GM19240 (cell line): ENCODE measurements around the gene MAP3K10.
A peak's percentile ranks its signal among the peaks of the same experiment; 100 is the strongest.
"Not testable (repeated sequence)": the region's sequence is repeated elsewhere in the genome, so short reads cannot be mapped to it uniquely, and the experiment has no call there.

Experiments used
- DNase-seq: peaks from one replicate; pipeline ENCODE4 v3.0.0; 2011; ENCODE audit warnings: low spot score; ENCODE audit not compliant: insufficient read length

Gene MAP3K10

DNA sequence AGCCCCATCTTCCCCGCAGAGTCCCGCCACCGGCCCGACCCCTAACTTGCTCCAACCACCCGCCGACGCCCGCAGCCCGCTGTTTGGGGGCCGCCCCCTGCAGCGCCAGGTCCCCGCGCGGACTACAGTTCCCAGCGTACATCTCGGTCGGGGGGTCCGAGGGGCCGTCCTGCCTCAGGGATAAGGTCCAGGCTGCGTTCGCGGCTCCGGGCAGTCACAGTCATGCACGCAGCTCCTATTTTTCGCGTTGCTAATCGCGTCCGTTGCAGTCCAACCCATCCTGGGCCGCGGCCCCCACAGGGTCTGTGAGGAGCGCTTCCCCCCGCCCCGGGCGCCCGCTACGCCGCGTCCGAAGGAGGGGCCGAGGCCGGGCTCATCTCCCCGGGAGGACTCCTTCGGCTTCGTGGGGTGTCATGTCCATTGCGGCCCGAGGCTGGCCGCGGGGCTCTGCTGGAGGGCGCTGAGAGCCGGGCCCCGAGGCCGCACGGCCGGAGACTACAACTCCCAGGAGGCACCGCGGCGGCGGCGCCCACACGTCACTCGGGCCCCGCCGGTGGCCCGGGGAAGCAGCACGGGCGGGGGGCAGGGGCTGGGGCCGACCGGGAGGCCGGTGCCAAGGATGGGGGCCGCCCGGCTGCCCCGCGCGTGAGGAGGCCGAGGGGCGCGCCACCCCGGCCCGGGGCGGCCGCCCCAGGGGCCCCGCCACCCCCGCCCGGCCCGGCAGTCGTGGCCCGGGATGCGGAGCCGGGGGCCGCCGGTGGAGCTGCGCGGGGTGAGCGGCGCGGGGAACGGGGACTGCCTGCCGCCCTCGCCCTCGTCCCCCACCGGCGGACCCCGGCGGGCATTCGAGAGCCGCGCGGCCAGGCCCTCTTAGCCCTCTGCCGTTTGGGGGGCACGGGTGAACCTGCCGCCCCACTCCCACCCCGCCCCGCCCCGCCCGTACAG, at the start of gene MAP3K10:
Gene MAP3K10 (plus strand): TSS at position 536 of the 945 bp plus-strand sequence. CDS start 606 bp downstream, outside the sequence.
- DNase-seq, result peak; percentile 79

DNA sequence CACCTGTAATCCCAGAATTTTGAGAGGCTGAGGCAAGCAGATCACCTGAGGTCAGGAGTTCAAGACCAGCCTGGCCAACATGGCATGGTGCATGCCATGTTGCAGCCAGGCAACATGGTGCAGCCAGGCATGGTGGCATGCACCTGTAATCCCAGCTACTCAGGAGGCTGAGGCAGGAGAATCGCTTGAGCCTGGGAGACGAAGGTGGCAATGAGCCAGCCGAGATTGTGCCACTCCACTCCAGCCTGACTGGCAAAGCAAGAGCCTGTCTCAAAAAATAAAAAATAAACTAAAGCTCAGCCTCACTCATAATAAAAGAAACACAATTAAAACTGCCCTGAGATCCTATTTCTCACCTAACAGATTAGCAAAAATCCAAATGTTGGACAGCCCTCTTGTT, 49.7 kb upstream of the MAP3K10 start:
- no peak for DNase-seq

DNA sequence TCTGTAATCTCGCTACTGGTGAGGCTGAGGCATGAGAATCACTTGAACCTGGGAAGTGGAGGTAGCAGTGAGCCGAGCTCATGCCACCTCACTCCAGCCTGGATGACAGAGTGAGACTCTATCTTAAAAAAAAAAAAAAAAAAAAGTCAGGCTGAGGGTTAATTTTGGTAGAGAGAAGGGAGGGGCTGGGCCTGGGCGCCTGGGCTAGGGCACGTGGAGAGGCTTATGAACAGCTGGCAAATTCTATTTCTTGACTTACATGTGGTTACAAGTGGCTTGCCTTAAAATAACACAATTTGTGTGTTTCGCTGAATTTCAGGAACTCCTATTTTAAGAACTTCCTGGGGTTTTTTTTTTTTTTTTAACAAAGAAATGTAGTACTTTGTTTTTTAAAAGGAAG, 47.6 kb upstream of the MAP3K10 start:
- DNase-seq, result no peak

DNA sequence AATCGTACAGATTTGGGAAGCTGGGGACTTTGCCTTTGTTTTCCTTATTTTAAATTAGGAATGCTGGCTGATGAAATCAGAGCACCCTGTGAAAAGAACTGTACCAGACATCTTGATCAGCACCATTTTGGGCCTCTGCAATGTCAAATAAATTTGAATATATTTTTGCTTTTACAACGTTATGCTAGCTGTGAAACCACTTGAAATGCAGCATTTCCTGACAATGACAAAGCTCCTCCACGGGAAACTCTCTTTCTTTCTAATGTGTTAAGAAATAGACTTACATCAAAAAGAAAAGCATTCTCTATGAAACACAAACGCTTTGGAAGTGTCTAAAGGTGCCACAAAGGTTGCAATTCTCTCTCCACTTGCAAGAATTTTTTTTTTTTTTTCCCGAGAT, 47.1 kb upstream of the MAP3K10 start:
- DNase-seq, result no peak

DNA sequence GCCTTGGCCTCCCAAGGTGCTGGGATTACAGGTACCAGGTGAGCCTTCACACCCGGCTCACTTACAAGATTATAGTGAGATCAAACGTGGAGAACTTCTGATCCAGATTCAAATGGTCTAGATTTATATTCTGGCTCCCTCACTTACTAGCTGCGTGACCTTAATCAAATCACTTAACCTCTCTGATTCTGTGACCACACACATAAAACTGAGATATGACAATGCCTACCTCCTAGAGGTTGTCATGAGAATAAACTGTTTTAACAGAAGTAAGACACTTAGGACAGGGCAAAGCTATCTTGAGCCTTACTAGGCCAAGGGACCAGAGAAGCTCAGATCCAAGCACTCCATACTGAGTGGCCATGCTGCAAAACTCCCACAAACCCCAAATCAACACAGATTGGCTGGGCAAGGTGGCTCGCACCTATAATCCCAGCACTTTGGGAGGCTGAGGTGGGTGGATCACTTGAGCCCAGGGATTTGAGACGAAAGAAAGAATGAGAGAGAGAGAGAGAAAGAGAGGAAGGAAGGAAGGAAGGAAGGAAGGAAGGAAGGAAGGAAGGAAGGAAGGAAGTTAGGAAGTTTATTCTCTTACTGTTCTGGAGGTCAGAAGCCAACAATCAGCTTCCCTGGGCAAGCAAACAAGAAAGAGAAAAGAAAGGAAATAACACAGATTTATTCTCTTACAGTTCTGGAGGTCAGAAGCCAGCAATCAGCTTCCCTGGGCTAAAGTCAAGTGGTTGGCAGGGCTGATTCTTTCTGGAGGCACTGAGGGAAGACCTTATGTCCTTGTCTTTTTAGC, 46.1 kb upstream of the MAP3K10 start:
- DNase-seq, result no peak

DNA sequence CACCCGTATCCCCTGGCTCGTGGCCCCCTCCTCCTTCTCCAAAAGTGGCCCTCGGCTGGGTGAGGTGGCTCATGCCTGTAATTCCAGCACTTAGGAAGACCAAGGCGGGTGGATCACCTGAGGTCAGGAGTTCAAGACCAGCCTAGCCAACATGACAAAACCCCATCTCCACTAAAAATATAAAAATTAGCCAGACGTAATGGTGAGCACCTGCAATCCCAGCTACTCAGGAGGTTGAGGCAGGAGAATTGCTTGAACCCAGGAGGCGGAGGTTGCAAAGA, 45.5 kb upstream of the MAP3K10 start:
- DNase-seq, result not testable (repeated sequence)

DNA sequence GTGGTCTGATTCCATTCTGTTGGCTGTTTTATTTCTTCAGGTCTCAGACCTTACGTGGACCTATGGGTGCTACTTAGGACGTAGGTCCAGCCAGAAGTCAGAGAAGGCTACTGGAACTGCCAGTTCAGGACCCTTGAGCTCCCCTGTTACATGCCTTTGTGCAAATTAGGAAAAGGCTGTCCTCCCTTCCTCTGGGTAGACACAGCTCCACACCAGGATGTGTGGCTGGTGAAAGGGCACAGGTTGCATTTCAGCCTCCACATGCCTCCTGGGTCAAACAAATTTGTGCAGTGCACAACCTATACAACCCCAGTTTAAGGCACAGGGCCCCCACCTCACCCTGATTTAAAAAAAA, 43.9 kb upstream of the MAP3K10 start:
- no peak for DNase-seq

DNA sequence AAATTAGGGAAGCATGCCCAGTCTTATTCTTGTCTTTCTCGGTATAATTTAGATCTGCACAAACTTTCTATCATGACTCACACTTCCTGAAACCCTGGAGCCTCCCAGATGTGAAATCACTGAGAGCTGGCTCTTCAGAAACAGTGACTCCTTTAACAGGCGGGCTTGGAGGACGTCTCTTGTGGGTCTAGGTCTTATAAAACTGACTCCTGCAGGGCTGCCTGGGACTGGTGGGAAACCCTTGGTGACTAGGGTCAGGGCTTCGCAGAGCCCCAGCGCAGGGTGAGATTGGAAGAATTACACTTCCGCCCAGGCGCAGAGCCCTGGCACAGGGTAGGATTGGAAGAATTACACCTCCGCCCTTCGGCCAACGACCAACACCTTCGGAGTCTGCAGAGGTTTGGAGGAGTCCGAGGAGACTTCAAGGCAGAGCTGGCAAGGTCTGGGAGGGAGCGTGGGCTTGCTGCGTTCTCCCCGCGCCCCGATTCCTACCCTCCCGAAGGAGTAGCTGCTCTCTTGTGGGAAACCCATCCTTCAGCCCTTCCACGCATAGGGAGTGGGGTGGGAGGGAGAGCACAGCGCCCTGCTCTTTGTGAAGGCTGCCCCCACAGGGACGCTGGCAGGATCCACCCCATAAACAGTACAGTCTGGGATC, 43.4 kb upstream of the MAP3K10 start:
- DNase-seq, result no peak

DNA sequence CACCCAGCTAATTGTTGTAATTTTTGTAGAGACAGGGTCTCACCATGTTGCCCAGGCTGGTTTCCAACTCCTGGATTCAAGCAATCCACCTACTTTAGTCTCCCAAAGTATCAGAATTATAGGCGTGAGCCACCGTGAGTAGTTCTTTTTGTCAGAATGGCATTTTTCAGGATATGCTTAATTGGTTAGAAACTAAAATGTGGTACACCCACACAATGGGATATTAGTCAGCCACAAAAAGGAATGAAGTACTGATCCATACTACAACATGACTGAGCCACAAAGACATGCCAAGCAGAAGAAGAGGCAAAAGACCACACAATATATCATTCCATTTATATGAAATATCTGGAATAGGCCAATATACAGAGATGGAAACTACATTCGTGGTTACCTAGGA, 41.7 kb upstream of the MAP3K10 start:
- DNase-seq, result no peak

DNA sequence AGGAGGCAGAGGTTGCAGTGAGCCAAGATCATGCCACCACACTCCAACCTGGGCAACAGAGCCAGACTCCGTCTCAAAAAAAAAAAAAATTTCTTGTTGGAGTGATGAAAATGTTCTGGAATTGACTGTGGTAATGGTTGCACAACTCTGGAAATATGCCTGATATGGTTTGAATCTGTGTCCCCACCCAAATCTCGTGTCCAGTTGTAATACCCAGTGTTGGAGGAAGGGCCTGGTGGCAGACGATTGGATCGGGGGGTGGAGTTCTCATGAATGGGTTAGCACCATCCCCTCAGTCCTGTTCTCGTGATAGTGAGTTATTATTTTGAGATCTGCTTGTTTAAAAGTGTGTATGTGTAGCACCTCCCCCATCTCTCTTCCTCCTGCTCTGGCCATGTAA, 41.1 kb upstream of the MAP3K10 start:
- DNase-seq, result no peak

DNA sequence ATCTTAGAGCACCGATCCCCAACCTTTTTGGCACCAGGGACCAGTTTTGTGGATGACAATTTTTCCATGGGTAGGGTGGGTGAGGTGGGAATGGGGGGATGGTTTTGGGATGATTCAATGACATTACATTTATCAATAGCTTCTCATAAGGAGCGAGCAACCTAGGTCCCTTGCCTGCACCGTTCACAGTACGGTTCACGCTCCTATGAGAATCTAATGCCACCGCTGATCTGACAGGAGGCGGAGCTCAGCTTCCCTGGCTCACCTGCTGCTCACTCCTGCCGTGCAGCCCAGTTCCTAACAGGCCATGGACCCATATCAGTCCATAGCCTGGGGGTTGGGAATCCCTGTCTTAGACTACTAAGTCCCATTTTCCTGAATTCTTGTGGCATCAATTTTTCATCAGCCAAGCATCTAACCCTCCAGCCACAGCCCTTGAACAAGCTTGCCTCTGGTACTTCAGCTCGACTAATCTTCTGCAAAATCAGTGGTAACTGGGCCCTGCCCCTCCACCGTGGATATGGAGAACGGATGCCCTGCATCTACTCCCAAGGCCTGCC, 37.0 kb upstream of the MAP3K10 start:
- no peak for DNase-seq

DNA sequence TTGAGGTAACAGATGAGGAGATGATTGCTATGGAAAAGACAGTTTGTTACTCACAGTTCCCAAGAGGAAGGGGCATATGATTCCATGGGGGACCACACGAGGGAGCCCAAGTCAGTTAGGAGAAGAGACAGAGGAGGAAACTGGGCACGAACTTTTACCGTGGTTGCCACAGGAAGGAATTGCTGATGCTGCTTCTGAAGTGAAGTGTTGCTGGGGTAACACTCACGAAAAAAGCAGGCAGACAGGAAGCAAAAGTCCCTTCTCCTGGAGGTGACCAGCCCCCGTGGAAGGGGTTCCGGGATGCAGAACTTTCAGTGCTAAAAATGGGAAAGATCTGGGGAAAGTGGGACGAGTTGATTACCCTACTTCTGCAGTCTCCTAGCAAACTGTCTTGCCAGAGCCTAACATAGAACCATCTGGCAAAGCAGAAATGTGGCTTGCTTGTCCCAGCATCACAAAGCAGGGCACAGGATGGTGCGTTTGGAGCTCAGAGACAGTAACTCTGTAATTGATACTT, 35.4 kb upstream of the MAP3K10 start:
- no peak for DNase-seq

DNA sequence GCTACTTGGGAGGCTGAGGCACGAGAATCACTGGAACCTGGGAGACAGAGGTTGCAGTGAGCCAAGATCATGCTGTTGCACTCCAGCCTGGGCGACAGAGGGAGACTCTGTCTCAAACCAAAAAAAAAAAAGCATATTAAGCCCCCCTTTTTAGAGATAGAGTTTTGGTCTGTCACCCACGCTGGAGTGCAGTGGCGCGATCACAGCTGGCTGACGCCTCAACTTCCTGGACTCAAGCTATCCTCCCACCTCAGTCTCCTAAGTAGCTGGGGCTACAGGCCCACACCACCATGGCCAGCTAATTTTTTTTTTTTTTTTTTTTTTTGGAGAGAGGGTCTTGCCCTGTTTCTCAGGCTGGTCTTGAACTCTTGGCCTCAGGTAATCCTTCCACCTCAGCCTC, 34.2 kb upstream of the MAP3K10 start:
- no peak for DNase-seq

DNA sequence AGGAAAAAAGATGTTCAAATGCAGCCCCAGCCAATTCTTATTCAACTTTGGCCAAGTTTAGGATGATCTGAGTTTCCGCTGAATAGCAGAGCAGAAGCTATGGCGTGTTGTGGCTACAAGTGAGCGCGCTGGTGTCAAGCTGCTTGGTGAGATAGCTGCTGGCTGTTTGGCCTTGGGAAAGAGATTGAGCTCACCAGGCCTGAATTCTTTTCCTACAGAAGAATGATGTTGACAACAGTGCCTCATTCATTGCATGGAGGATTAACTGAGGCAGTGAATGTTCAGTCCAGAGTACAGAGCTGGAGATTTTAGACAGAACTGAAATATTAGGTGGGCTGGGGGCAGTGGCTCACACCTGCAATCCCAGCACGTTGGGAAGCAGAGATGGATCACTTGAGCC, 31.5 kb upstream of the MAP3K10 start:
- DNase-seq, result no peak

DNA sequence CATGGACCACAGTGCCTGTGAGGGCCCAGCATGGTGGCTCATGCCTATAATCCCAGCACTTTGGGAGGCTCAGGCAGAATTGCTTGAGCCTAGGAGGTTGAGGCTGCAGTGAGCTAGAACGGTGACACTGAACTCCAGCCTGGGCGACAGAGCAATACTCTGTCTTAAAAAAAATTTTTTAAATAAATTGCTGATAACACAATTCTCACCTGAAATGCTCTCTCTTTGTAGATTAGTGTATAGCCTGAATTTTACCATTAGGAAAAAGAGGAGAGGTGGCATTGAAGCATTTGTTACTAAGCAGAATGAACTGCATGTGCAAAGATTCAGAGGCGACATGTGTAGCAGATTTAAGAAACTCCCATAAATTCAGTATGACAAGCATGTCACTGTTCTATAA, 29.1 kb upstream of the MAP3K10 start:
- DNase-seq, result no peak

DNA sequence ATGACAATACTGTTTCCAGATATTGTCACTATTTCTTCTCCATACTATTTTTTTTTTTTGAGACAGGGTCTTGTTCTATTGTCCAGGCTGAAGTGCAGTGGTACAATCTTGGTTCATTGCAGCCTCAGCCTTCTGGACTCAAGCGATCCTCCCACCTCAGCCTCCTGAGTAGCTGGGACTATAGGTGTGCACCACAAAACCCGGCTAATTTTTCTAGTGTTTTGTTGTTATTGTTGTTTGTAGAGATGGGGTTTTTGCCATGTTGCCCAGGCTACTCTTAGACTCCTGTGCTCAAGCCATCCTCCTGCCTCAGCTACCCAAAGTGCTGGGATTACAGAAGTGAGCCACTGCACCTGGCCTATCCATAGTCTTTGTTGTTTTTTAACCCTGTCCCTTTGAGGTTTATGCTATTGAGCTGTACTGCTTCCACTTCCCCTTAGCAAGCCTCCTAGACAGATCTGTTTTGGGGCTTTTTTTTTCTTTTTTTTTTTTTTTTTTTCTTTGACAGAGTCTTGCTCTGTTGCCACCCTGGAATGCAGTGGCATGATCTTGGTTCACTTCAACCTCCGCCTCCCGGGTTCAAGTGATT, 27.6 kb upstream of the MAP3K10 start:
- DNase-seq, result no peak

DNA sequence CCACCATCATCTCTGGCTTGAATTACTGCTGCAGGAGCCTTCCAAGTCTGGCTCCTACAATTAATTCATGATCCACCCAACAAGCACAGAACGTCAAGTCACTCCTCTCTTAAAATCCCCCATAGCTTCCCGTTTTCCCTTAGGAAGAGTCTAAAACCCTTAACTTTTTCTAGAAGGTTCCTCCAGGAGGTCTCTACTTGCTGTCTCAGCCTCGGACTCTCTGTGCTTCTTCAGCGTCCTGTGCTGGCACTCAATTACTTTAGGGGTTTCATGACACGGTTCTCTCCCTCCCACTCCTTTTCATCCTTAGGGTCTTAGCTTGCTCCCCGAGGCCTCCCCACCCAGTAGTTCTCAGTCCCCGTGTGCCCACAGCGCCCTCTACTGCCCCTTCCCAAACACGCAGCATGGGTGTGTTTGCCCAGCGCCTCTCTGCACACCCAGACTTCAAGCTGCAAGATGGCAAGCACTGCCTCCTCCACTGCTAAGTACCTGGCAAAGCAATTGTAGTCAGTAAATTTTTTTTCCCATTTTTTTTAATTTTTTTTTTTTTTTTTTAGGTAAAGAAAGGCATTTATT, 25.8 kb upstream of the MAP3K10 start:
- peak; percentile 58 for DNase-seq

DNA sequence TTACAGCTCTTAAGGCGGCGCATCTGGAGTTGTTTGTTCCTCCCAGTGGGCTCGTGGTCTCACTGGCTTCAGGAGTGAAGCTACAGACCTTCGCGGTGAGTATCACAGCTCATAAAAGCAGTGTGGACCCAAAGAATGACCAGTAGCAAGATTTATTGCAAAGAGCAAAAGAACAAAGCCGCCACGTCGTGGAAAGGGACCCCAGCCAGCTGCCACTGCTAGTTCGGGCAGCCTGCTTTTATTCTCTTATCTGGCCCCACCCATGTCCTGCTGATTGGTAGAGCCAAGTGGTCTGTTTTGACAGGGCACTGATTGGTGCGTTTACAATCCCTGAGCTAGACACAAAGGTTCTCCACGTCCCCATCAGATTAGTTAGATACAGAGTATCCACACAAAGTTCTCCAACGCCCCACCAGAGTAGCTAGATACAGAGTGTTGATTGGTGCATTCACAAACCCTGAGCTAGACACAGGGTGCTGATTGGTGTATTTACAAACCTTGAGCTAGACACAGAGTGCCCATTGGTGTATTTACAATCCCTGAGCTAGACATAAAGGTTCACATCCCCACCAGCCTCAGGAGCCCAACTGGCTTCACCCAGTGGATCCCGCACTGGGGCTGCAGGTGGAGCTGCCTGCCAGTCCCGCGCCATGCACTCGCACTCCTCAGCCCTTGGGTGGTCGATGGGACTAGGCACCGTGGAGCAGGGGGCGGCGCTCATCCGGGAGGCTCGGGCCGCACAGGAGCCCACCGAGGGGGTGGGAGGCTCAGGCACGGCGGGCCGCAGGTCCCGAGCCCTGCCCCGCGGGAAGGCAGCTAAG, 21.5 kb upstream of the MAP3K10 start:
- DNase-seq, result not testable (repeated sequence)

DNA sequence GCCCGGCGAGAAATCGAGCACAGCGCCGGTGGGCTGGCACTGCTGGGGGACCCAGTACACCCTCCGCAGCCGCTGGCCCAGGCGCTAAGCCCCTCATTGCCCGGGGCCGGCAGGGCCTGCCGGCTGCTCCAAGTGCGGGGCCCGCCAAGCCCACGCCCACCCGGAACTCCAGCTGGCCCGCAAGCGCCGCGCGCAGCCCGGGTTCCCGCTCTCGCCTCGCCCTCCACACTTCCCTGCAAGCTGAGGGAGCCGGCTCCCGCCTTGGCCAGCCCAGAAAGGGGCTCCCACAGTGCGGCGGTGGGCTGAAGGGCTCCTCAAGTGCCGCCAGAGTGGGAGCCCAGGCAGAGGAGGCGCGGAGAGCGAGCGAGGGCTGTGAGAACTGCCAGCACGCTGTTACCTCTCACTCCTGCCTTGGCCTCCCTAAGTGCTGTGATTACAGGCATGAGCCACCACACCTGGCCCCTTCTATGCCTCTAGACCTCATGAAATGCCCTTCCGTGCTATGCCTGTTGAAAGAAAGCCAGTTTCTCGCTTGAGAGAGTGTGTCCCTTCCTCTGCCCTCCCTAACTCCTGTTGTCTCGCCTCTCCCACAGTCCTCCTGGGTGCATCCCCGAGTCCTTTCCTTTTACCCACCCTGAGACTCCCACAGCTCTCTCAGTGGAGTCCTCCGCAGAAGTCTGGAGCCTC, 20.8 kb upstream of the MAP3K10 start:
- DNase-seq, result not testable (repeated sequence)
